HEK293 (cell line): Measurements from ENCODE around the gene RMND5B.

Experiments
- CTCF ChIA-PET: fragments of 350-600 bp; formaldehyde crosslinking; extraction: SDS; loops from one replicate; lab custom pipeline; 2021; ENCODE audit warnings: antibody characterized with exemption; lab: Yijun Ruan, JAX
- POLR2A ChIA-PET: fragments of 300-600 bp; formaldehyde crosslinking; extraction: SDS; loops from one replicate; lab custom pipeline; 2020; ENCODE audit warnings: antibody characterized with exemption, inconsistent platforms; lab: Yijun Ruan, JAX
- H3K27ac ChIP-seq: fragments of 200-500 bp; sonication (Bioruptor generic); 2 replicates; pipeline ENCODE4 v1.5.1; 2014; ENCODE audit warnings: low read depth, low read length, control low read depth, inconsistent platforms; ENCODE audit errors: extremely low read depth
- H3K36me3 ChIP-seq, 2 experiments: fragments of 200-500 bp in 1 of 2; sonication (Bioruptor generic) in 1 of 2; 1 replicate in 1 of 2; 2 replicates in 1 of 2; pipeline ENCODE4 v1.5.1; 2014 to 2017; ENCODE audit warnings: inconsistent platforms in 2 of 2, low read length in 2 of 2; ENCODE audit not compliant: control insufficient read depth in 2 of 2, insufficient read depth in 1 of 2
- H3K4me1 ChIP-seq: fragments of 200-500 bp; sonication (Bioruptor generic); 2 replicates; pipeline ENCODE4 v1.5.1; 2014; ENCODE audit warnings: mild to moderate bottlenecking, low read length, inconsistent platforms; ENCODE audit not compliant: control insufficient read depth, insufficient read depth
- H3K4me3 ChIP-seq: 2 replicates; pipeline ENCODE4 v1.5.1; 2011; ENCODE audit warnings: low read depth, mild to moderate bottlenecking, control low read depth, low read length, moderate library complexity
- H3K9me3 ChIP-seq: fragments of 200-500 bp; sonication (Bioruptor generic); 2 replicates; pipeline ENCODE4 v1.5.1; 2014; ENCODE audit warnings: low read depth, low read length, inconsistent platforms; ENCODE audit not compliant: control insufficient read depth, insufficient read depth
- EGR2 ChIP-seq: fragments of 450-650 bp; formaldehyde crosslinking; IDR thresholded peaks from 2 replicates; pipeline ENCODE4 v1.5.1; 2016; ENCODE audit warnings: low read depth, missing biosample characterization, missing genetic modification characterization
- HOXD13 ChIP-seq: sonication (generic); formaldehyde crosslinking; IDR thresholded peaks from 2 replicates; pipeline ENCODE4 v1.8.0; 2022; ENCODE audit warnings: missing genetic modification reagents, borderline replicate concordance
- KLF1 ChIP-seq: fragments of 450-650 bp; formaldehyde crosslinking; IDR thresholded peaks from 2 replicates; pipeline ENCODE4 v1.5.1; 2016; ENCODE audit warnings: missing biosample characterization, missing genetic modification characterization
- KLF10 ChIP-seq: fragments of 450-650 bp; IDR thresholded peaks from 2 replicates; pipeline ENCODE4 v1.5.1; 2018; ENCODE audit warnings: missing biosample characterization, mild to moderate bottlenecking, missing genetic modification characterization
- KLF9 ChIP-seq: fragments of 450-650 bp; formaldehyde crosslinking; IDR thresholded peaks from 2 replicates; pipeline ENCODE4 v1.5.1; 2016; ENCODE audit warnings: missing biosample characterization, missing genetic modification characterization, low read depth
- ZFHX2 ChIP-seq: fragments of 450-650 bp; formaldehyde crosslinking; conservative IDR thresholded peaks from 2 replicates; pipeline ENCODE4 v1.5.1; 2016; ENCODE audit warnings: missing biosample characterization, missing genetic modification characterization
- ZNF157 ChIP-seq: fragments of 450-650 bp; formaldehyde crosslinking; IDR thresholded peaks from 2 replicates; pipeline ENCODE4 v1.5.1; 2016; ENCODE audit warnings: missing biosample characterization, missing genetic modification characterization
- ZNF16 ChIP-seq: fragments of 450-650 bp; formaldehyde crosslinking; IDR thresholded peaks from 2 replicates; pipeline ENCODE4 v1.5.1; 2016; ENCODE audit warnings: low read depth, missing biosample characterization, missing genetic modification characterization
- ZNF23 ChIP-seq: fragments of 450-650 bp; formaldehyde crosslinking; IDR thresholded peaks from 2 replicates; pipeline ENCODE4 v1.5.1; 2016; ENCODE audit warnings: missing biosample characterization, missing genetic modification characterization, borderline replicate concordance
- ZNF266 ChIP-seq: fragments of 450-650 bp; formaldehyde crosslinking; IDR thresholded peaks from 2 replicates; pipeline ENCODE4 v1.5.1; 2016; ENCODE audit warnings: missing biosample characterization, missing genetic modification characterization, low read depth
- ZNF433 ChIP-seq: fragments of 450-650 bp; formaldehyde crosslinking; IDR thresholded peaks from 2 replicates; pipeline ENCODE4 v1.5.1; 2016; ENCODE audit warnings: missing biosample characterization, missing genetic modification characterization, low read depth
- ZNF548 ChIP-seq: fragments of 450-650 bp; formaldehyde crosslinking; IDR thresholded peaks from 2 replicates; pipeline ENCODE4 v1.5.1; 2016; ENCODE audit warnings: missing biosample characterization, missing genetic modification characterization
- ZNF560 ChIP-seq: fragments of 450-650 bp; formaldehyde crosslinking; IDR thresholded peaks from 2 replicates; pipeline ENCODE4 v1.5.1; 2017; ENCODE audit warnings: missing biosample characterization, missing genetic modification characterization, borderline replicate concordance
- ZNF571 ChIP-seq: fragments of 450-650 bp; formaldehyde crosslinking; IDR thresholded peaks from 2 replicates; pipeline ENCODE4 v1.5.0; 2017; ENCODE audit warnings: missing biosample characterization, missing genetic modification characterization
- ZNF600 ChIP-seq: fragments of 450-650 bp; formaldehyde crosslinking; IDR thresholded peaks from 2 replicates; pipeline ENCODE4 v1.5.1; 2016; ENCODE audit warnings: missing biosample characterization, missing genetic modification characterization
- ZNF621 ChIP-seq: fragments of 450-650 bp; formaldehyde crosslinking; IDR thresholded peaks from 2 replicates; pipeline ENCODE4 v1.5.1; 2017; ENCODE audit warnings: missing biosample characterization, missing genetic modification characterization
- ZNF624 ChIP-seq: fragments of 450-650 bp; formaldehyde crosslinking; IDR thresholded peaks from 2 replicates; pipeline ENCODE4 v1.5.1; 2017; ENCODE audit warnings: missing biosample characterization, missing genetic modification characterization
- ZNF785 ChIP-seq: fragments of 450-650 bp; formaldehyde crosslinking; IDR thresholded peaks from 2 replicates; pipeline ENCODE4 v1.5.1; 2016; ENCODE audit warnings: missing biosample characterization, missing genetic modification characterization
- ZNF791 ChIP-seq: fragments of 450-650 bp; formaldehyde crosslinking; IDR thresholded peaks from 2 replicates; pipeline ENCODE4 v1.5.1; 2016; ENCODE audit warnings: missing biosample characterization, missing genetic modification characterization
- ZNF792 ChIP-seq: fragments of 450-650 bp; formaldehyde crosslinking; IDR thresholded peaks from 2 replicates; pipeline ENCODE4 v1.5.1; 2016; ENCODE audit warnings: missing biosample characterization, missing genetic modification characterization
- TF ChIP-seq, protein P1 (sequence below): fragments of 450-650 bp; formaldehyde crosslinking; IDR thresholded peaks from 2 replicates; pipeline ENCODE4; 2016; ENCODE audit warnings: missing biosample characterization, missing genetic modification characterization
- TF ChIP-seq, protein P2 (sequence below): fragments of 450-650 bp; formaldehyde crosslinking; IDR thresholded peaks from 2 replicates; pipeline ENCODE4 v1.5.1; 2016; ENCODE audit warnings: missing biosample characterization, missing genetic modification characterization
- TF ChIP-seq, protein P3 (sequence below): sonication (generic); formaldehyde crosslinking; IDR thresholded peaks from 2 replicates; pipeline ENCODE4 v1.8.1; 2022; ENCODE audit warnings: mild to moderate bottlenecking, moderate library complexity, missing genetic modification reagents
- TF ChIP-seq, protein P4 (sequence below): fragments of 450-650 bp; formaldehyde crosslinking; IDR thresholded peaks from 2 replicates; pipeline ENCODE4 v1.5.1; 2016; ENCODE audit warnings: missing biosample characterization, missing genetic modification characterization

The RMND5B gene

DNA sequence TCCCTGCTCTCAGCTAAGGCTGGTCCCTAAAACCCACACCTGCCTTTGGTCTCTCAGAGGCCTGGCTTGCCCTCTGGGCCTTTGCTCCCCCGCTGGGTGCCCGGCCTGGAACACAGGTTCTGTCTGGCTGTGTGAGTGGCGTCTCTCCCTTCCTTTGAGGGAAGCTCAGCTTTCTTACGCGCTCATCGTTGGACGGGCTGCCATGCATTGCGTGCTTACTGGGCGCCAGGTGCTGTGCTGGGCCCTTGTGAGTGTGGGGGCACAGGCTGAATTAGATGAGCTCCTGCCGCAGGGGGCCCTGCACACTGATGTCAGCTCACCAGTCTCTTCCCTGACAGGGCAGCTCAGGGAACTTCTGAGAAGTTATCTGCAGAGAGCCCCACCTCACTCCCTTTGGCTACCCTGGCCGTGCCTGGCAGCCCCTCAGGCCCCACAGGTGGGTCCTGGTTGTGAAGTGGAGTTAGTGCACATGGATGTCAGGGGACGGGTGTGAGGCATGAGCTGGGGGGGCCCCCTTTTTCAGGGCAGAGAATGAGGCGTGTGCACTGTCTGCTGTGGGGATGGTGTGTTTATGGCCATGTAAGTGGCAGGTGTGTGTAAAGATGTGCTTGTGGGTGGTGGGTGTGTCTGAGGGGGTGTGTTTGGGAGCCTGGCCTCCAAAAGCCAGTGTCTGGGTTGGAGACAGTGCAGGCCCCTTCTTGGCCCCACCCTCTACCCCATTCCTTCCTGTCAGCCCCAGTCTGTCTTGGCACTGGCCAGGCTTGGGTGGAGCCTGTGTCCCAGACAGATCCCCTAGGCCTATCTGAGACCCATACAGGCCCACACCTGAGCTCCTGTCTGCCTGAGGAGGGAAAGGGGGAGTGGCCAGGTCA lies 7.5 kb upstream of the RMND5B start:
- CTCF ChIA-PET: interaction anchor here (0.6 to 1.0 kb wide), 3 partner anchors 48 to 112 kb away, joined by 3 to 4 read pairs (median 3); no protein-coding TSS in a partner anchor
- no peak for TF ChIP-seq HOXD13 (CRISPR knock-in tag)
- no peak for TF ChIP-seq ZNF600 (tag by site-specific recombination)
- TF ChIP-seq ZNF560: no peak
- peak; percentile 27; the same call in 1 of the 2 replicates for TF ChIP-seq EGR2 (tag by site-specific recombination)
- no peak for TF ChIP-seq ZNF571 (tag by site-specific recombination)
- no peak for TF ChIP-seq ZNF16
- TF ChIP-seq ZNF792 (tag by site-specific recombination): no peak
- TF ChIP-seq, protein P1, sequence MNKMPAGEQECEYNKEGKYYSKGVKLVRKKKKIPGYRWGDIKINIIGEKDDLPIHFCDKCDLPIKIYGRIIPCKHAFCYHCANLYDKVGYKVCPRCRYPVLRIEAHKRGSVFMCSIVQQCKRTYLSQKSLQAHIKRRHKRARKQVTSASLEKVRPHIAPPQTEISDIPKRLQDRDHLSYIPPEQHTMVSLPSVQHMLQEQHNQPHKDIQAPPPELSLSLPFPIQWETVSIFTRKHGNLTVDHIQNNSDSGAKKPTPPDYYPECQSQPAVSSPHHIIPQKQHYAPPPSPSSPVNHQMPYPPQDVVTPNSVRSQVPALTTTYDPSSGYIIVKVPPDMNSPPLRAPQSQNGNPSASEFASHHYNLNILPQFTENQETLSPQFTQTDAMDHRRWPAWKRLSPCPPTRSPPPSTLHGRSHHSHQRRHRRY: no peak
- TF ChIP-seq, protein P2, sequence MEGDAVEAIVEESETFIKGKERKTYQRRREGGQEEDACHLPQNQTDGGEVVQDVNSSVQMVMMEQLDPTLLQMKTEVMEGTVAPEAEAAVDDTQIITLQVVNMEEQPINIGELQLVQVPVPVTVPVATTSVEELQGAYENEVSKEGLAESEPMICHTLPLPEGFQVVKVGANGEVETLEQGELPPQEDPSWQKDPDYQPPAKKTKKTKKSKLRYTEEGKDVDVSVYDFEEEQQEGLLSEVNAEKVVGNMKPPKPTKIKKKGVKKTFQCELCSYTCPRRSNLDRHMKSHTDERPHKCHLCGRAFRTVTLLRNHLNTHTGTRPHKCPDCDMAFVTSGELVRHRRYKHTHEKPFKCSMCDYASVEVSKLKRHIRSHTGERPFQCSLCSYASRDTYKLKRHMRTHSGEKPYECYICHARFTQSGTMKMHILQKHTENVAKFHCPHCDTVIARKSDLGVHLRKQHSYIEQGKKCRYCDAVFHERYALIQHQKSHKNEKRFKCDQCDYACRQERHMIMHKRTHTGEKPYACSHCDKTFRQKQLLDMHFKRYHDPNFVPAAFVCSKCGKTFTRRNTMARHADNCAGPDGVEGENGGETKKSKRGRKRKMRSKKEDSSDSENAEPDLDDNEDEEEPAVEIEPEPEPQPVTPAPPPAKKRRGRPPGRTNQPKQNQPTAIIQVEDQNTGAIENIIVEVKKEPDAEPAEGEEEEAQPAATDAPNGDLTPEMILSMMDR (tag by site-specific recombination): no peak
- no peak for TF ChIP-seq ZNF621 (tag by site-specific recombination)
- no peak for TF ChIP-seq ZNF23 (tag by site-specific recombination)
- no peak for TF ChIP-seq ZNF624 (tag by site-specific recombination)
- TF ChIP-seq ZFHX2 (tag by site-specific recombination): peak; percentile 42; the same call in 1 of the 2 replicates
- TF ChIP-seq KLF1: peak; percentile 49; the same call in 1 of the 2 replicates
- TF ChIP-seq ZNF791 (tag by site-specific recombination): no peak
- peak; percentile 73 for TF ChIP-seq KLF9 (tag by site-specific recombination)
- 0 out of 2 replicates have a peak, but pooled peaks have one; percentile 39 for TF ChIP-seq KLF10 (tag by site-specific recombination)
- H3K9me3 ChIP-seq: no peaks in the 10 kb centered on the region
- H3K4me1 ChIP-seq: 0 out of 2 replicates have a peak, but pooled peaks cover 2% of the 10 kb centered on the region
- no peak overlapping the region for H3K27ac ChIP-seq
- POLR2A ChIA-PET: interaction anchor here (0.8 kb wide), 1 partner anchor 11 kb away, joined by 3 read pairs; no protein-coding TSS in a partner anchor
- H3K36me3 ChIP-seq: peaks cover 0 to 10% of the 10 kb centered on the region in 2 experiments; a peak in 1 of 3 replicates
- no peak overlapping the region for H3K4me3 ChIP-seq

DNA sequence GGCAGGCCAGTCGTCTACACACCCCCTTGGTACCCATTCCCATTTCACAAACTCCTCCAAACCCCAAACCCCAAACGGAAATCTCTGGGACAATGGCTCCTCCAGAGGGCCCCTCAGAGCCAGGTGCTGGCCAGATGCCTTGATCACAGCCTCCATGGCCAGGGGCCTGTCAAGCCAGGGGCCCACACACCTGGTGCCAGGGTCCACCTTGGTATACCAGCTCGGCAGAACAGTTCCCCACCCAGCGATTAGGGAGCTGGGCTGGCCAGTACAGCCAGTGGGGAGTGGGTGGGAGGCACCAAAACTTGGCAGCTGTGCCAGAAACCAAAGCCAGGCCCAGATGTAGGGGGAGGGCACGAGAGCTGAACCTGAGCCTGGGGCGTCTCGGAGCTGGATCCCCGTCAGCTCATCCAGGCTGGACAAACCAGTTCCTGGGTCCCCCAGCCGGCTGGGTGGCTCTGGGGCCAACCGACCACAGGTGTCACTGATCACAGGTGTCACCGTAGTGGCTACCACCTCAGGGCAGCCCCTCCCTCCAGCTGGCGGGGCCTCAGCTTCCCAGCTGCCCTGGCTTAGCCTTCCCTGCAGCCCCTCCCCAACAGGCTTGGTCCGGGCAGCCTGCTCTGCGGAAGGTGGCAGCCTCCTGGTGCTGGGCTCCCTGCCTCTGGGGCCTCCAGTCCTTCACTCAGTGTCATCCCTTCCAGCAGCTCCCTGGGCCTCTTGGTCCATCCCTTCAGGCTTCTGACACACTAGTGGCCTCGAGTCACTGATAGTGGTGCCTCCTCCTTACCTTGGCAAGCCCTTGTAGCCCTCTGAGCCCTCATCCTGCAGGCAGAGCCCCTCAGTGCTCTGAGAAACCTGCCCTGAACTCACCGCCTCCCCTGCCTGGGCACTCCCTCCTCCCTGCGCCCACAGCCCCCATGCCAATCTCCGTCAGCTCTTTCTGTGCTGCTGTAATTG lies 6.6 kb upstream of the RMND5B start:
- Histone ChIP-seq H3K36me3 (peaks cover 0 to 10% of the 10 kb centered on the region in 2 experiments; a peak in 1 of 3 replicates), H3K9me3 (no peaks in the 10 kb centered on the region), H3K4me3 (no peak overlapping the region), H3K27ac (no peak overlapping the region), H3K4me1 (0 out of 2 replicates have a peak, but pooled peaks cover 2% of the 10 kb centered on the region)
- ChIA-PET CTCF (interaction anchor here (0.6 to 1.0 kb wide), 5 partner anchors 28 to 111 kb away, joined by 3 to 4 read pairs (median 3); no protein-coding TSS in a partner anchor), POLR2A (interaction anchor here (0.5 kb wide), 1 partner anchor 10 kb away, joined by 3 read pairs; no protein-coding TSS in a partner anchor)
- no peak for TF ChIP-seq ZNF548
- TF ChIP-seq, protein P3, sequence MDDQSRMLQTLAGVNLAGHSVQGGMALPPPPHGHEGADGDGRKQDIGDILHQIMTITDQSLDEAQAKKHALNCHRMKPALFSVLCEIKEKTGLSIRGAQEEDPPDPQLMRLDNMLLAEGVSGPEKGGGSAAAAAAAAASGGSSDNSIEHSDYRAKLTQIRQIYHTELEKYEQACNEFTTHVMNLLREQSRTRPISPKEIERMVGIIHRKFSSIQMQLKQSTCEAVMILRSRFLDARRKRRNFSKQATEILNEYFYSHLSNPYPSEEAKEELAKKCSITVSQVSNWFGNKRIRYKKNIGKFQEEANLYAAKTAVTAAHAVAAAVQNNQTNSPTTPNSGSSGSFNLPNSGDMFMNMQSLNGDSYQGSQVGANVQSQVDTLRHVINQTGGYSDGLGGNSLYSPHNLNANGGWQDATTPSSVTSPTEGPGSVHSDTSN: no peak
- no peak for TF ChIP-seq ZNF785
- no peak for TF ChIP-seq ZNF266 (tag by site-specific recombination)
- no peak for TF ChIP-seq ZNF157 (tag by site-specific recombination)
- TF ChIP-seq, protein P4, sequence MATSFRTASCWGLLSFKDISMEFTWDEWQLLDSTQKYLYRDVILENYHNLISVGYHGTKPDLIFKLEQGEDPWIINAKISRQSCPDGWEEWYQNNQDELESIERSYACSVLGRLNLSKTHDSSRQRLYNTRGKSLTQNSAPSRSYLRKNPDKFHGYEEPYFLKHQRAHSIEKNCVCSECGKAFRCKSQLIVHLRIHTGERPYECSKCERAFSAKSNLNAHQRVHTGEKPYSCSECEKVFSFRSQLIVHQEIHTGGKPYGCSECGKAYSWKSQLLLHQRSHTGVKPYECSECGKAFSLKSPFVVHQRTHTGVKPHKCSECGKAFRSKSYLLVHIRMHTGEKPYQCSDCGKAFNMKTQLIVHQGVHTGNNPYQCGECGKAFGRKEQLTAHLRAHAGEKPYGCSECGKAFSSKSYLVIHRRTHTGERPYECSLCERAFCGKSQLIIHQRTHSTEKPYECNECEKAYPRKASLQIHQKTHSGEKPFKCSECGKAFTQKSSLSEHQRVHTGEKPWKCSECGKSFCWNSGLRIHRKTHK: no peak
- no peak for TF ChIP-seq ZNF433 (tag by site-specific recombination)
